CD4-positive, alpha-beta T cell treated with Interferon alpha-2 for 1 hour (primary cell): ENCODE results near the gene LTC4S.
"Not testable (repeated sequence)": the region's sequence is repeated elsewhere in the genome, so short reads cannot be mapped to it uniquely, and the experiment has no call there.

ENCODE experiments used
- DNase-seq, 2 donors: peaks; one replicate each; pipeline ENCODE4 v3.0.0-alpha.2; 2020 to 2022

The LTC4S gene

GRCh38 chr5:179769796-179770195, 24.0 kb upstream of the LTC4S start:
- DNase-seq = no peak

- no peak for DNase-seq
These were observed 22.4 kb upstream of the LTC4S start for GRCh38 chr5:179771311-179771895.

GRCh38 chr5:179772351-179772750, 21.4 kb upstream of the LTC4S start:
- DNase-seq = no peak

- DNase-seq = no peak
These were observed 20.1 kb upstream of the LTC4S start for GRCh38 chr5:179773686-179774040.

GRCh38 chr5:179774442-179774841, 19.3 kb upstream of the LTC4S start:
- DNase-seq = no peak

- DNase-seq = no peak
These were observed 17.3 kb upstream of the LTC4S start for GRCh38 chr5:179776411-179776938.

GRCh38 chr5:179777456-179777855, 16.3 kb upstream of the LTC4S start:
- no peak for DNase-seq

- no peak for DNase-seq
These were observed 15.9 kb upstream of the LTC4S start for GRCh38 chr5:179777909-179778308.

- no peak for DNase-seq
These were observed 15.2 kb upstream of the LTC4S start for GRCh38 chr5:179778591-179778990.

GRCh38 chr5:179779826-179780225, 14.0 kb upstream of the LTC4S start:
- DNase-seq = no peak

GRCh38 chr5:179780362-179780761, 13.4 kb upstream of the LTC4S start:
- no peak for DNase-seq

GRCh38 chr5:179781846-179782245, 11.9 kb upstream of the LTC4S start:
- DNase-seq = no peak

- DNase-seq = no peak
These were observed 10.7 kb upstream of the LTC4S start for GRCh38 chr5:179783128-179783527.

- no peak for DNase-seq
These were observed 6.9 kb upstream of the LTC4S start for GRCh38 chr5:179786861-179787260.

GRCh38 chr5:179788193-179788854, 5.5 kb upstream of the LTC4S start:
- no peak for DNase-seq

GRCh38 chr5:179789278-179789677, 4.5 kb upstream of the LTC4S start:
- DNase-seq = not testable (repeated sequence)

- DNase-seq = no peak
These were observed 1.7 kb upstream of the LTC4S start for GRCh38 chr5:179791881-179792611.

GRCh38 chr5:179792612-179793467, 946 bp upstream of the LTC4S start:
- DNase-seq = no peak

GRCh38 chr5:179794171-179794570, 385 bp downstream of the LTC4S start:
- no peak for DNase-seq

GRCh38 chr5:179794575-179794974, 789 bp downstream of the LTC4S start:
- DNase-seq = no peak

- DNase-seq = no peak
These were observed 1.5 kb downstream of the LTC4S start for GRCh38 chr5:179795049-179795862.
